Right atrium auricular region (tissue), 2 donors: ENCODE data around the gene WASF2. TPM values are rescaled to one million over a fixed set of nuclear protein-coding genes. Genes with fewer than 3 reads are reported as not detected.
A peak's percentile ranks its signal among the peaks of the same experiment; 100 is the strongest.

Experiments used
- DNase-seq: peaks from one replicate; pipeline ENCODE4 v3.0.0-alpha.2; 2019; ENCODE audit warnings: low spot score
- H3K27ac ChIP-seq, 2 donors: fragments of 200-600 bp; sonication (generic); 1 replicate in 1 of 2; 2 replicates in 1 of 2; pipeline ENCODE4 v1.5.1; 2016 to 2019
- H3K27me3 ChIP-seq, 2 donors: fragments of 200-600 bp; sonication (generic); one replicate each; pipeline versions ENCODE4 v1.5.1 to v1.6.0; 2017 to 2019
- H3K36me3 ChIP-seq: fragments of 200-600 bp; sonication (generic); one replicate; pipeline ENCODE4 v1.5.1; 2016
- H3K4me1 ChIP-seq, 2 donors: fragments of 200-600 bp; sonication (generic); one replicate each; pipeline versions ENCODE4 v1.5.1 to v1.6.0; 2017 to 2019
- H3K4me3 ChIP-seq, 2 donors: fragments of 200-600 bp; sonication (generic); 1 replicate in 1 of 2; 2 replicates in 1 of 2; pipeline ENCODE4 v1.5.1; 2017 to 2019; ENCODE audit warnings: mild to moderate bottlenecking in 1 of 2, moderate library complexity in 1 of 2
- H3K9me3 ChIP-seq, 2 donors: fragments of 200-600 bp; sonication (generic); one replicate each; pipeline ENCODE4 v1.5.1; 2019
- total RNA-seq, 2 donors: library from RNA; depleted of rRNA; stranded (reverse); fragments of >200 nt; gene quantifications; one replicate each; pipeline ENCODE4 v1.1.0, GENCODE V29; 2016
- TF ChIP-seq, protein P1 (sequence below), 2 donors: fragments of 200-600 bp; sonication (generic); IDR thresholded peaks; one replicate each; pipeline ENCODE4 v1.5.1; 2019; ENCODE audit warnings: antibody characterized with exemption in 2 of 2

WASF2 gene
- total RNA-seq, 2 donors from 2014 or later, result 20.7 to 49.0 TPM

DNA sequence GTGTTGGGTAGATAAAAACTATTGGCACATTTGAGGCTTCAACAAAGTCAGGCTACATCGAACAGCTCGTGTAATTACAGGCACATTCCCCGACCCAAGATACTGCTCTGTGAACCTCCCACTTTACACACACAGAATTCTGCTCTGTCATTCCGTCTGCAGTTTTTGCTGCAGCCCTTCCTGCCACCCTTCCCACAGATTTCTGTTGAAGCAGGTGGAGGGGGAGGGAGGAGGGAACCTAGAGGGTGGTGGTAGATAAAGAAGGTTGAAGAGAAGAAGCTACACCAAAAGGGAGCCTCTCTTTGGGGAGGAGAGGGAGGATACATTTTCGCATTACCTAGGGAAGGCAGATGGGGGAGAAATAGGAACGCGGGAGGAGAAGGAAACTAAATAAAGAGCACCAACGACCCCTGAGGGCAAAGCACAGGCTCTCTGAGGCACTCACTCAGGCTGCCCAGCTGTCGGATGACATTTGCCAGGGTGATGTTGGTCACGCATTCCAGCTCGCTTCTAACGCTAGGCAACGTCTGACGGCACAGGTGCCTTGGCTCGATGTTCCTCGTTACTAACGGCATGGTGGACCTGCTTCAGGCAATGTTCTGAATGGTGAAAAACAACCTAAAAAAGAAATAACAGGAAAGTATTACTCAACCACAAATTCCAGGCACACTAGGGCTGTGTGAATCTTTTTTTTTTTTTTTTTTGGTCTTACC is 61.5 kb downstream of the WASF2 start:
- no peak for DNase-seq
- peak overlapping the region; percentile 1 to 18 for H3K4me3 ChIP-seq
- H3K27me3 ChIP-seq, result no peaks in the 10 kb centered on the region
- TF ChIP-seq, protein P1, sequence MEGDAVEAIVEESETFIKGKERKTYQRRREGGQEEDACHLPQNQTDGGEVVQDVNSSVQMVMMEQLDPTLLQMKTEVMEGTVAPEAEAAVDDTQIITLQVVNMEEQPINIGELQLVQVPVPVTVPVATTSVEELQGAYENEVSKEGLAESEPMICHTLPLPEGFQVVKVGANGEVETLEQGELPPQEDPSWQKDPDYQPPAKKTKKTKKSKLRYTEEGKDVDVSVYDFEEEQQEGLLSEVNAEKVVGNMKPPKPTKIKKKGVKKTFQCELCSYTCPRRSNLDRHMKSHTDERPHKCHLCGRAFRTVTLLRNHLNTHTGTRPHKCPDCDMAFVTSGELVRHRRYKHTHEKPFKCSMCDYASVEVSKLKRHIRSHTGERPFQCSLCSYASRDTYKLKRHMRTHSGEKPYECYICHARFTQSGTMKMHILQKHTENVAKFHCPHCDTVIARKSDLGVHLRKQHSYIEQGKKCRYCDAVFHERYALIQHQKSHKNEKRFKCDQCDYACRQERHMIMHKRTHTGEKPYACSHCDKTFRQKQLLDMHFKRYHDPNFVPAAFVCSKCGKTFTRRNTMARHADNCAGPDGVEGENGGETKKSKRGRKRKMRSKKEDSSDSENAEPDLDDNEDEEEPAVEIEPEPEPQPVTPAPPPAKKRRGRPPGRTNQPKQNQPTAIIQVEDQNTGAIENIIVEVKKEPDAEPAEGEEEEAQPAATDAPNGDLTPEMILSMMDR (IDR thresholded peaks at IDR 0.05), result peak in 1 of 2 donors; percentile 22
- H3K4me1 ChIP-seq, result peaks cover 0 to 91% of the 10 kb centered on the region in 2 donors
- H3K9me3 ChIP-seq, result no peaks in the 10 kb centered on the region
- H3K36me3 ChIP-seq, result no peaks in the 10 kb centered on the region
- peak overlapping the region; percentile 84 to 94 for H3K27ac ChIP-seq

DNA sequence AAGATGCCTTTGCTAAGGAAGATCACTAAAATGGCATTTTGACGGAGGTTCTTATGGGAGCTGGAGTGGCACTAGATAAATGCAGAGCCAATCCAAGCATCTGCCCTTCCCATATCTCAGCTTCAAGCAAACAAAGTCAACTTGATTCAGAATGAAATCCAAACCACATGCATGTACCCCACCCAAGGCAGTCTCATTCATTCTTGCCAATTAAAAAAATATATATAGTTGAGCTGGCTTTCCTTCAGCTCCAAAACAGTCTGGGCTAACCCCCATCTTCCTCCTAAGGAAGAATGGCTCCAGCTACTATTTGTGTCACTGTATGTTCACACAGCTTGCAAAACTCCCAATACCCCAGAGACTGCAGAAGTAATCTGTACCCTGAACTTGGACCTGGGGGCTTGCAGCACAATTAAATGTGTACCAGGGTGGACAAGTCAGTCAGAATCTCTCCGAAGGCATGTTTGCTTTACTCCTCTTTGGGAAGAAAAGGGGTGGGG is 62.1 kb downstream of the WASF2 start:
- H3K9me3 ChIP-seq, result no peaks in the 10 kb centered on the region
- H3K4me3 ChIP-seq, result peak overlapping the region; percentile 1 to 18
- TF ChIP-seq, protein P1 (IDR thresholded peaks at IDR 0.05), result no peak
- H3K4me1 ChIP-seq, result peaks cover 0 to 89% of the 10 kb centered on the region in 2 donors
- H3K27ac ChIP-seq, result peak overlapping the region; percentile 84 to 94
- H3K27me3 ChIP-seq, result no peaks in the 10 kb centered on the region
- DNase-seq, result no peak
- H3K36me3 ChIP-seq, result no peaks in the 10 kb centered on the region

DNA sequence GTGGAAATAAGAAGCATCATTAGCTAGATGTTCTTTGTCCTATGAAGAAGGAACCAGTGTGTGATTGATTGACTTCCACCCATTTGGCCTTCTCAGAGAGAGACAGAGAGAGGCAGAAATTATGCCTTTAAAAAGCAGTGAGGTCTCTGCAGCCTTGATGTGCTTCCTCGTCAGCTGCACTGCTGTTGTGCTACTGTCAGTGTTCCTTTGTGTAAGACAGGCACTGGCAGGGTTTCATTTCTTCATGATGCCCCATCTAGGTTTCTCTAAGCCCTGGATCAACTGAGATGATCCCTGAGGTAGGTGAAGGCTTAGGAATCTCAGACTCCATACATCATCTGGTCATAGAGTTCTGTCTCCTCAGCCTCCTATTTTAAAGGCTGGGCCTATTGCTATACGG is 62.6 kb downstream of the WASF2 start:
- H3K4me3 ChIP-seq, result no peak overlapping the region
- TF ChIP-seq, protein P1 (IDR thresholded peaks at IDR 0.05), result no peak
- H3K36me3 ChIP-seq, result no peaks in the 10 kb centered on the region

DNA sequence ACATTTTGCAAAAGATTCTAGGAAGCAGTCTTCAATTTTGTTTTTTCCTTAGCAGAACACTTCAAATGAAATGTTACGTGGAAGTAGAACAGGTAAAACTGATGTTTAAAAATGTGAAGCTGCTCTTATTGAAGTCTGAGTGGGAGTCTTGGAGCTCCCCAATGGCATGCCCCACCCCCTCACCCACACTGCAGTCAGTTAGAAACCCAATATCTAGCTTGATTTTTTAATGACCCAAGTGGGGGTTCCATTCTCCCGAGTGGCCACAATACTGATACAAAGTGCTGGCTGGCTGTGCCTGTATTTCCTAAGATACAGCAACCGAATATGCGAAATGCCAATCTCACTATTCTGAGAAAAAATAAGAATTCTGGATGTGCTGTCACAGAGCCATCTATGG is 66.3 kb downstream of the WASF2 start:
- TF ChIP-seq, protein P1 (IDR thresholded peaks at IDR 0.05), result no peak
- no peaks in the 10 kb centered on the region for H3K36me3 ChIP-seq
- no peak for DNase-seq
- peak overlapping the region; percentile 3 to 21 for H3K27ac ChIP-seq
- no peaks in the 10 kb centered on the region for H3K27me3 ChIP-seq
- no peak overlapping the region for H3K4me3 ChIP-seq
- no peaks in the 10 kb centered on the region for H3K9me3 ChIP-seq
- H3K4me1 ChIP-seq, result peaks cover 0 to 81% of the 10 kb centered on the region in 2 donors

More for the DNA sequence above, 62.6 kb downstream of the WASF2 start:
- Histone ChIP-seq H3K27ac (peak overlapping the region; percentile 84 to 94), H3K9me3 (no peaks in the 10 kb centered on the region), H3K27me3 (no peaks in the 10 kb centered on the region), H3K4me1 (peaks cover 0 to 85% of the 10 kb centered on the region in 2 donors)
- DNase-seq, result no peak

DNA sequence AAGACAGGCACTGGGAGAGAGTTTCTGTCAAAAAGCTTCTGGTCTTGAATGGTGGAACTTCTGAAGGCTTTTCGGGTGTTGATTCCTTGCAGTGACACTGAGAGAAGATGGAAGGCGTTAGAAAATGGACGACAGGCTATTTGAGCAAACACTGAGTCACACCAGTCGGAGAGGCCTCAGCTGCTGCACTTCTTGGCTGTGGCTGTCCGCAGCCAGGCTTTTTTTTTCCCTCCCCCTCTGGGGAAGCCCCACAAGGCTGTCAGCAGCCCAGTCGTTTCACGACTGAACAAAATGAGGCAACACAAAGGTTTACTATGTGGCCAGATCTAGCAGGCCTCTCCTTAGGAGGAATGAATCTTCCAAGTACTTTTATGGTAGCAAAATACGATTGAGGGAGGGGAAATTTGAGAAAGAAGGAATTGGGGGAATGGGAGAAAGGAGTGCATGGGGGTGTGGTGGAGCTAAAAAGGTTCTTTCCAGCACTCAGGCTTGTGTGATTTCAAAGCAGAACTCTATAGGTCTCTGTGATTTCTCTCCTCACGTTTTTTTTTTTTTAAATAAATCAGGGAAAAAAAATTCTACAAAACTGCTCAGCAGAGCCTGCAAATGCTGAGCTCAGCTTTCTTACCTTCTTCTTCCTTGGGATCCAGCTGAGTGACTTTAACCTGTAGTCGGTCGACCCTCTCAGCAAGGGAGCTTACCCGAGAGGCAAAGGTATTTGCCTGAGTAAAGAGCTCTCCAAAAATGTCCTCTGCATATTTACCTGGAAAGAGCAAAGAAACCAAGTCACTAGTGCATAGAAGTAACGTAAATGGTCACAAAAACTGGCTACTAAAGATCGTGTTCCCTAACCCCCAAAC is 71.4 kb downstream of the WASF2 start:
- Histone ChIP-seq H3K27me3 (no peaks in the 10 kb centered on the region), H3K27ac (peak overlapping the region; percentile 63 to 73), H3K36me3 (peaks cover 45% of the 10 kb centered on the region), H3K4me3 (no peak overlapping the region), H3K9me3 (no peaks in the 10 kb centered on the region), H3K4me1 (peaks cover under 1 to 66% of the 10 kb centered on the region in 2 donors)
- no peak for DNase-seq
- TF ChIP-seq, protein P1 (IDR thresholded peaks at IDR 0.05), result no peak
